ENCODE measurements around the gene KCNQ2. TPM values are rescaled to one million over a fixed set of nuclear protein-coding genes. Genes with fewer than 3 reads are reported as not detected.

KCNQ2 gene
- total RNA-seq, 1 donor from 2014 or later = 157 TPM

- Mint-ChIP-seq H3K4me1 (peaks cover 14% of the 10 kb centered on the region), H3K27ac (ENCODE audit: unreplicated experiment) (peak overlapping the region; percentile 53), H3K27me3 (ENCODE audit: low read depth) (no peaks in the 10 kb centered on the region), H3K36me3 (ENCODE audit: low read depth) (peaks cover 8% of the 10 kb centered on the region), H3K4me3 (no peak overlapping the region), H3K9me3 (no peaks in the 10 kb centered on the region)
- TF ChIP-seq, protein P1, sequence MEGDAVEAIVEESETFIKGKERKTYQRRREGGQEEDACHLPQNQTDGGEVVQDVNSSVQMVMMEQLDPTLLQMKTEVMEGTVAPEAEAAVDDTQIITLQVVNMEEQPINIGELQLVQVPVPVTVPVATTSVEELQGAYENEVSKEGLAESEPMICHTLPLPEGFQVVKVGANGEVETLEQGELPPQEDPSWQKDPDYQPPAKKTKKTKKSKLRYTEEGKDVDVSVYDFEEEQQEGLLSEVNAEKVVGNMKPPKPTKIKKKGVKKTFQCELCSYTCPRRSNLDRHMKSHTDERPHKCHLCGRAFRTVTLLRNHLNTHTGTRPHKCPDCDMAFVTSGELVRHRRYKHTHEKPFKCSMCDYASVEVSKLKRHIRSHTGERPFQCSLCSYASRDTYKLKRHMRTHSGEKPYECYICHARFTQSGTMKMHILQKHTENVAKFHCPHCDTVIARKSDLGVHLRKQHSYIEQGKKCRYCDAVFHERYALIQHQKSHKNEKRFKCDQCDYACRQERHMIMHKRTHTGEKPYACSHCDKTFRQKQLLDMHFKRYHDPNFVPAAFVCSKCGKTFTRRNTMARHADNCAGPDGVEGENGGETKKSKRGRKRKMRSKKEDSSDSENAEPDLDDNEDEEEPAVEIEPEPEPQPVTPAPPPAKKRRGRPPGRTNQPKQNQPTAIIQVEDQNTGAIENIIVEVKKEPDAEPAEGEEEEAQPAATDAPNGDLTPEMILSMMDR (conservative IDR thresholded peaks at IDR 0.05) = peak; percentile 84
- DNase-seq (ENCODE audit: low read depth, low spot score) = peak; percentile 75
Observed at GRCh38 chr20:63434599-63435378, 37.7 kb downstream of the KCNQ2 start.

- TF ChIP-seq, protein P1 (conservative IDR thresholded peaks at IDR 0.05) = no peak
- DNase-seq (ENCODE audit: low read depth, low spot score) = no peak
- Mint-ChIP-seq H3K4me3 (no peak overlapping the region), H3K27me3 (ENCODE audit: low read depth) (no peaks in the 10 kb centered on the region), H3K9me3 (no peaks in the 10 kb centered on the region), H3K4me1 (peaks cover 14% of the 10 kb centered on the region), H3K36me3 (ENCODE audit: low read depth) (peaks cover 8% of the 10 kb centered on the region), H3K27ac (ENCODE audit: unreplicated experiment) (no peak overlapping the region)
Observed at GRCh38 chr20:63433756-63434531, 38.5 kb downstream of the KCNQ2 start.

GRCh38 chr20:63433351-63433750 is 39.1 kb downstream of the KCNQ2 start:
- peaks cover 8% of the 10 kb centered on the region for H3K36me3 Mint-ChIP-seq (ENCODE audit: low read depth)
- H3K4me3 Mint-ChIP-seq = no peak overlapping the region
- H3K27ac Mint-ChIP-seq (ENCODE audit: unreplicated experiment) = no peak overlapping the region
- TF ChIP-seq, protein P1 (conservative IDR thresholded peaks at IDR 0.05) = no peak
- H3K4me1 Mint-ChIP-seq = peaks cover 14% of the 10 kb centered on the region
- no peaks in the 10 kb centered on the region for H3K9me3 Mint-ChIP-seq
- DNase-seq (ENCODE audit: low read depth, low spot score) = no peak
- no peaks in the 10 kb centered on the region for H3K27me3 Mint-ChIP-seq (ENCODE audit: low read depth)

- H3K4me3 Mint-ChIP-seq = no peak overlapping the region
- H3K4me1 Mint-ChIP-seq = peaks cover 14% of the 10 kb centered on the region
- no peaks in the 10 kb centered on the region for H3K9me3 Mint-ChIP-seq
- H3K36me3 Mint-ChIP-seq (ENCODE audit: low read depth) = peaks cover 8% of the 10 kb centered on the region
- no peak for DNase-seq (ENCODE audit: low read depth, low spot score)
- H3K27ac Mint-ChIP-seq (ENCODE audit: unreplicated experiment) = no peak overlapping the region
- TF ChIP-seq, protein P1 (conservative IDR thresholded peaks at IDR 0.05) = no peak
- H3K27me3 Mint-ChIP-seq (ENCODE audit: low read depth) = no peaks in the 10 kb centered on the region
Observed at GRCh38 chr20:63432577-63433325, 39.7 kb downstream of the KCNQ2 start.

- no peak for DNase-seq (ENCODE audit: low read depth, low spot score)
- no peak overlapping the region for H3K27ac Mint-ChIP-seq (ENCODE audit: unreplicated experiment)
- H3K27me3 Mint-ChIP-seq (ENCODE audit: low read depth) = no peaks in the 10 kb centered on the region
- TF ChIP-seq, protein P1 (conservative IDR thresholded peaks at IDR 0.05) = no peak
- H3K36me3 Mint-ChIP-seq (ENCODE audit: low read depth) = peaks cover 10% of the 10 kb centered on the region
- H3K4me1 Mint-ChIP-seq = peaks cover 14% of the 10 kb centered on the region
- no peaks in the 10 kb centered on the region for H3K9me3 Mint-ChIP-seq
- no peak overlapping the region for H3K4me3 Mint-ChIP-seq
Observed at GRCh38 chr20:63431944-63432343, 40.5 kb downstream of the KCNQ2 start.
